Smooth muscle cell (in vitro differentiated cells): Measurements from ENCODE around the gene SLC33A1. TPM values are rescaled to one million over a fixed set of nuclear protein-coding genes. Genes with fewer than 3 reads are reported as not detected.

Source experiments
- DNase-seq: peaks from one replicate; lab custom pipeline; 2025; ENCODE audit not compliant: unreplicated experiment; lab: John Stamatoyannopoulos, UW
- H2AFZ ChIP-seq: fragments of 200-600 bp; sonication (generic); 2 replicates; pipeline ENCODE4 v1.6.0; 2016; ENCODE audit warnings: antibody characterized with exemption, low read depth, mild to moderate bottlenecking
- H3F3A ChIP-seq: fragments of 200-600 bp; sonication (generic); 2 replicates; pipeline ENCODE4 v1.6.0; 2017; ENCODE audit warnings: antibody characterized with exemption, low read depth
- H3K27ac ChIP-seq: fragments of 200-600 bp; sonication (generic); 2 replicates; pipeline ENCODE4 v1.5.1; 2016; ENCODE audit warnings: low read depth, mild to moderate bottlenecking
- H3K27me3 ChIP-seq: fragments of 200-600 bp; sonication (generic); 2 replicates; pipeline ENCODE4 v1.6.1; 2016; ENCODE audit warnings: low read depth, mild to moderate bottlenecking
- H3K36me3 ChIP-seq: fragments of 200-600 bp; sonication (generic); 2 replicates; pipeline ENCODE4 v1.5.1; 2016; ENCODE audit warnings: low read depth
- H3K4me1 ChIP-seq: fragments of 200-600 bp; sonication (generic); 2 replicates; pipeline ENCODE4 v1.5.1; 2016; ENCODE audit warnings: low read depth
- H3K4me2 ChIP-seq: fragments of 200-600 bp; sonication (generic); 2 replicates; pipeline ENCODE4 v1.6.0; 2016; ENCODE audit warnings: mild to moderate bottlenecking
- H3K4me3 ChIP-seq: fragments of 200-600 bp; sonication (generic); 2 replicates; pipeline ENCODE4 v1.5.1; 2016; ENCODE audit warnings: mild to moderate bottlenecking
- H3K79me2 ChIP-seq: fragments of 200-600 bp; sonication (generic); 2 replicates; pipeline ENCODE4 v1.6.0; 2016; ENCODE audit warnings: low read depth, mild to moderate bottlenecking
- H3K9ac ChIP-seq: fragments of 200-600 bp; sonication (generic); 2 replicates; pipeline ENCODE4 v1.6.0; 2016; ENCODE audit warnings: low read depth
- H3K9me3 ChIP-seq: fragments of 200-600 bp; sonication (generic); replicated peaks from 2 replicates; pipeline ENCODE4 v1.5.1; 2016; ENCODE audit warnings: low read depth
- H4K20me1 ChIP-seq: fragments of 200-600 bp; sonication (generic); 2 replicates; pipeline ENCODE4 v1.6.0; 2016; ENCODE audit warnings: low read depth
- CTCF ChIP-seq: fragments of 200-600 bp; sonication (generic); IDR thresholded peaks from 2 replicates; pipeline ENCODE4 v1.5.1; 2017; ENCODE audit warnings: borderline replicate concordance, mild to moderate bottlenecking, antibody characterized with exemption; ENCODE audit not compliant: insufficient read depth, poor library complexity, severe bottlenecking
- WGBS: methylation state at CpG from one replicate; pipeline ENCODE4 v1.1.7; 2016; ENCODE audit warnings: low lambda C conversion rate; 5-methylcytosine and 5-hydroxymethylcytosine counted together
- polyA plus RNA-seq: library from polyadenylated mRNA; unstranded; fragments of >200 nt; fragmentation: Nextera tagmentation; extraction: Ambion mirVana; gene quantifications from 2 replicates; pipeline ENCODE4 v1.2.1, GENCODE V29; 2016
- total RNA-seq: library from RNA; depleted of rRNA; stranded (reverse); fragments of >200 nt; gene quantifications from 2 replicates; pipeline ENCODE4 v1.2.3, GENCODE V29; 2014

SLC33A1 gene
- total and polyA plus RNA-seq, 2 experiments from 2014 or later, result 16.4 to 34.9 TPM

GRCh38 chr3:155880286-155880685 is 26.1 kb upstream of the SLC33A1 start:
- Histone ChIP-seq H3K4me2 (no peak overlapping the region), H4K20me1 (peaks cover 99% of the 10 kb centered on the region), H3K4me3 (no peak overlapping the region), H3K79me2 (peaks cover 99% of the 10 kb centered on the region), H3K27ac (no peak overlapping the region), H3K9ac (no peak overlapping the region), H3K9me3 (no peaks in the 10 kb centered on the region), H3F3A (no peaks in the 10 kb centered on the region), H3K4me1 (no peaks in the 10 kb centered on the region), H3K27me3 (no peaks in the 10 kb centered on the region), H2AFZ (no peak overlapping the region), H3K36me3 (no peaks in the 10 kb centered on the region)
- TF ChIP-seq CTCF, result no peak
- no peak for DNase-seq

GRCh38 chr3:155876503-155876902 is 22.3 kb upstream of the SLC33A1 start:
- H3F3A ChIP-seq, result no peaks in the 10 kb centered on the region
- H3K9ac ChIP-seq, result no peak overlapping the region
- no peaks in the 10 kb centered on the region for H3K27me3 ChIP-seq
- no peaks in the 10 kb centered on the region for H3K36me3 ChIP-seq
- whole genome bisulfite sequencing, result 95% methylated on average over 2 of the region's 2 CpGs
- H3K4me2 ChIP-seq, result no peak overlapping the region
- H3K79me2 ChIP-seq, result peaks cover 100% of the 10 kb centered on the region
- H3K27ac ChIP-seq, result no peak overlapping the region
- H2AFZ ChIP-seq, result no peak overlapping the region
- DNase-seq, result no peak
- no peak for TF ChIP-seq CTCF
- no peaks in the 10 kb centered on the region for H3K9me3 ChIP-seq
- H4K20me1 ChIP-seq, result peaks cover 98% of the 10 kb centered on the region
- H3K4me1 ChIP-seq, result peaks cover 12% of the 10 kb centered on the region
- no peak overlapping the region for H3K4me3 ChIP-seq

GRCh38 chr3:155876037-155876436 is 21.8 kb upstream of the SLC33A1 start:
- H3K36me3 ChIP-seq, result no peaks in the 10 kb centered on the region
- H3K4me3 ChIP-seq, result no peak overlapping the region
- H2AFZ ChIP-seq, result no peak overlapping the region
- no peak overlapping the region for H3K27ac ChIP-seq
- H3K9ac ChIP-seq, result no peak overlapping the region
- H3K27me3 ChIP-seq, result no peaks in the 10 kb centered on the region
- WGBS, result 83% methylated on average over 3 of the region's 3 CpGs
- peaks cover 96% of the 10 kb centered on the region for H4K20me1 ChIP-seq
- TF ChIP-seq CTCF, result no peak
- no peak for DNase-seq
- peaks cover 12% of the 10 kb centered on the region for H3K4me1 ChIP-seq
- H3K79me2 ChIP-seq, result peaks cover 100% of the 10 kb centered on the region
- H3F3A ChIP-seq, result no peaks in the 10 kb centered on the region
- H3K4me2 ChIP-seq, result no peak overlapping the region
- no peaks in the 10 kb centered on the region for H3K9me3 ChIP-seq

- H4K20me1 ChIP-seq, result peaks cover 67% of the 10 kb centered on the region
- WGBS, result 90% methylated on average over 8 of the region's 8 CpGs
- H3K9me3 ChIP-seq, result no peaks in the 10 kb centered on the region
- peaks cover 4% of the 10 kb centered on the region for H3F3A ChIP-seq
- peaks cover 21% of the 10 kb centered on the region for H3K4me1 ChIP-seq
- peak overlapping the region; percentile 97 for H3K4me2 ChIP-seq
- no peak for TF ChIP-seq CTCF
- no peak overlapping the region for H3K27ac ChIP-seq
- H3K9ac ChIP-seq, result no peak overlapping the region
- H3K79me2 ChIP-seq, result peaks cover 76% of the 10 kb centered on the region
- no peaks in the 10 kb centered on the region for H3K36me3 ChIP-seq
- H2AFZ ChIP-seq, result no peak overlapping the region
- no peak for DNase-seq
- peak overlapping the region; percentile 80 for H3K4me3 ChIP-seq
- no peaks in the 10 kb centered on the region for H3K27me3 ChIP-seq
Measured at GRCh38 chr3:155872904-155873646, 18.8 kb upstream of the SLC33A1 start.
